Coronary artery (tissue), 2 donors: ENCODE data around the gene PIM2.

Experiments
- DNase-seq: peaks from one replicate; pipeline ENCODE4 v3.0.0-alpha.2; 2017; ENCODE audit warnings: low spot score
- H3K27ac ChIP-seq, 2 donors: fragments of 200-600 bp; sonication (generic); one replicate each; pipeline ENCODE4 v1.5.1; 2016 to 2019
- H3K4me3 ChIP-seq: fragments of 200-600 bp; sonication (generic); 2 replicates; pipeline ENCODE4 v1.5.1; 2016; ENCODE audit warnings: mild to moderate bottlenecking, moderate library complexity
- CTCF ChIP-seq: fragments of 200-600 bp; sonication (generic); IDR thresholded peaks from one replicate; pipeline ENCODE4 v1.5.1; 2019; ENCODE audit warnings: antibody characterized with exemption

Gene PIM2

GRCh38 chrX:48904626-48905025 lies 14.2 kb downstream of the PIM2 start:
- no peak overlapping the region for H3K27ac ChIP-seq
- no peak for TF ChIP-seq CTCF
- H3K4me3 ChIP-seq: no peak overlapping the region
- DNase-seq: peak; percentile 54

GRCh38 chrX:48904180-48904579 lies 14.6 kb downstream of the PIM2 start:
- Histone ChIP-seq H3K27ac (no peak overlapping the region), H3K4me3 (no peak overlapping the region)
- peak; percentile 69 for DNase-seq
- no peak for TF ChIP-seq CTCF

GRCh38 chrX:48903290-48903689 lies 15.5 kb downstream of the PIM2 start:
- Histone ChIP-seq H3K4me3 (no peak overlapping the region), H3K27ac (no peak overlapping the region)
- no peak for TF ChIP-seq CTCF
- no peak for DNase-seq

- peak; percentile 55 for DNase-seq
- no peak overlapping the region for H3K4me3 ChIP-seq
- no peak for TF ChIP-seq CTCF
- no peak overlapping the region for H3K27ac ChIP-seq
Measured at GRCh38 chrX:48902776-48903175, 16.0 kb downstream of the PIM2 start.

GRCh38 chrX:48902135-48902534 lies 16.7 kb downstream of the PIM2 start:
- no peak for TF ChIP-seq CTCF
- peak; percentile 43 for DNase-seq
- no peak overlapping the region for H3K4me3 ChIP-seq
- H3K27ac ChIP-seq: no peak overlapping the region

GRCh38 chrX:48901069-48901468 lies 17.8 kb downstream of the PIM2 start:
- no peak for TF ChIP-seq CTCF
- DNase-seq: no peak
- H3K4me3 ChIP-seq: no peak overlapping the region
- H3K27ac ChIP-seq: no peak overlapping the region

GRCh38 chrX:48899078-48899410 lies 19.8 kb downstream of the PIM2 start:
- no peak for DNase-seq
- H3K27ac ChIP-seq: no peak overlapping the region
- no peak for TF ChIP-seq CTCF
- H3K4me3 ChIP-seq: no peak overlapping the region
